Renal pelvis (tissue), 12 donors: Measurements from ENCODE around the gene TDRD5. TPM values are rescaled to one million over a fixed set of nuclear protein-coding genes. Genes with fewer than 3 reads are reported as not detected.
A peak's percentile ranks its signal among the peaks of the same experiment; 100 is the strongest.

Source experiments
- DNase-seq: peaks from one replicate; pipeline ENCODE4 v3.0.0-alpha.2; 2013
- long read RNA-seq, 16 experiments: transcript quantifications; one replicate each; lab custom pipeline, GENCODE V29; 2026
- polyA plus RNA-seq, 3 donors: library from polyadenylated mRNA; unstranded; fragments of 120-200 nt; gene quantifications; one replicate each; pipeline ENCODE4 v1.2.1, GENCODE V29; 2013; ENCODE audit not compliant: insufficient read length in 3 of 3

The TDRD5 gene
- polyA plus RNA-seq: 1 to 10 TPM; 2.8 to 5.7 (median 5.5) TPM
- long read RNA-seq, donor 1: 0 reads
- long read RNA-seq, donor 2: 0 reads
- long read RNA-seq, donor 3: 0 reads
- long read RNA-seq, donor 4: 0 reads
- long read RNA-seq, donor 5: 0 reads
- long read RNA-seq, donor 6: 0 reads
- long read RNA-seq, donor 7: 0 reads
- long read RNA-seq, donor 8: 0 reads
- long read RNA-seq, donor 9: 0 reads
- long read RNA-seq, donor 10: 0 reads
- long read RNA-seq, donor 11: 0 reads
- long read RNA-seq, donor 12, partial matches to known transcripts: 7 of 7 reads
- long read RNA-seq, donor 12, other reads (novel, unspliced or antisense): 0 of 7 reads
- long read RNA-seq, donor 13: 0 reads
- long read RNA-seq, donor 14: 0 reads
- long read RNA-seq, donor 15: 0 reads
- long read RNA-seq, donor 16: 0 reads

GRCh38 chr1:179591592-179592580, at the start of gene TDRD5:
Gene TDRD5, plus strand, starts transcription at chr1:179591832. Its CDS starts 784 bp downstream, at chr1:179592616.
- DNase-seq: no peak

GRCh38 chr1:179545321-179545720, 46.3 kb upstream of the TDRD5 start:
- no peak for DNase-seq

GRCh38 chr1:179547021-179547535, 44.6 kb upstream of the TDRD5 start:
- no peak for DNase-seq

- DNase-seq: no peak
These were observed 42.8 kb upstream of the TDRD5 start for GRCh38 chr1:179548666-179549367.

GRCh38 chr1:179549368-179549700, 42.3 kb upstream of the TDRD5 start:
- no peak for DNase-seq

GRCh38 chr1:179550746-179551682, 40.6 kb upstream of the TDRD5 start:
- no peak for DNase-seq

- DNase-seq: no peak
These were observed 37.2 kb upstream of the TDRD5 start for GRCh38 chr1:179554427-179554826.

- DNase-seq: no peak
These were observed 33.6 kb upstream of the TDRD5 start for GRCh38 chr1:179558078-179558477.

- no peak for DNase-seq
These were observed 15.9 kb upstream of the TDRD5 start, which contains the start of gene NPHS2 for GRCh38 chr1:179575497-179576314. Gene NPHS2, minus strand, starts transcription at chr1:179575948. Its CDS starts 84 bp downstream, at chr1:179575864.

- DNase-seq: no peak
These were observed 15.1 kb upstream of the TDRD5 start for GRCh38 chr1:179576509-179576908.

- no peak for DNase-seq
These were observed 7.8 kb upstream of the TDRD5 start for GRCh38 chr1:179583771-179584320.

GRCh38 chr1:179586107-179586823, 5.4 kb upstream of the TDRD5 start:
- DNase-seq: peak; percentile 55

- no peak for DNase-seq
These were observed 4.3 kb upstream of the TDRD5 start for GRCh38 chr1:179587336-179587735.

GRCh38 chr1:179588425-179589024, 3.1 kb upstream of the TDRD5 start:
- DNase-seq: no peak

GRCh38 chr1:179589509-179589908, 2.1 kb upstream of the TDRD5 start:
- DNase-seq: no peak

- no peak for DNase-seq
These were observed 961 bp upstream of the TDRD5 start for GRCh38 chr1:179590671-179591070.

GRCh38 chr1:179591253-179591591, 410 bp upstream of the TDRD5 start:
- DNase-seq: no peak

GRCh38 chr1:179598631-179599030, 7.0 kb downstream of the TDRD5 start:
- no peak for DNase-seq
